Measurements from ENCODE around the gene POLD1.
A peak's percentile ranks its signal among the peaks of the same experiment; 100 is the strongest.

POLD1 gene

GRCh38 chr19:50461066-50461875 lies 77.1 kb downstream of the POLD1 start:
- TF ChIP-seq, protein P1, sequence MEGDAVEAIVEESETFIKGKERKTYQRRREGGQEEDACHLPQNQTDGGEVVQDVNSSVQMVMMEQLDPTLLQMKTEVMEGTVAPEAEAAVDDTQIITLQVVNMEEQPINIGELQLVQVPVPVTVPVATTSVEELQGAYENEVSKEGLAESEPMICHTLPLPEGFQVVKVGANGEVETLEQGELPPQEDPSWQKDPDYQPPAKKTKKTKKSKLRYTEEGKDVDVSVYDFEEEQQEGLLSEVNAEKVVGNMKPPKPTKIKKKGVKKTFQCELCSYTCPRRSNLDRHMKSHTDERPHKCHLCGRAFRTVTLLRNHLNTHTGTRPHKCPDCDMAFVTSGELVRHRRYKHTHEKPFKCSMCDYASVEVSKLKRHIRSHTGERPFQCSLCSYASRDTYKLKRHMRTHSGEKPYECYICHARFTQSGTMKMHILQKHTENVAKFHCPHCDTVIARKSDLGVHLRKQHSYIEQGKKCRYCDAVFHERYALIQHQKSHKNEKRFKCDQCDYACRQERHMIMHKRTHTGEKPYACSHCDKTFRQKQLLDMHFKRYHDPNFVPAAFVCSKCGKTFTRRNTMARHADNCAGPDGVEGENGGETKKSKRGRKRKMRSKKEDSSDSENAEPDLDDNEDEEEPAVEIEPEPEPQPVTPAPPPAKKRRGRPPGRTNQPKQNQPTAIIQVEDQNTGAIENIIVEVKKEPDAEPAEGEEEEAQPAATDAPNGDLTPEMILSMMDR (IDR thresholded peaks at IDR 0.05; ENCODE audit: control extremely low read depth, extremely low read depth, low read depth, missing control alignments), result peak; percentile 81
- CTCF ChIA-PET, result interaction anchor here (0.7 to 4.2 kb wide), 40 partner anchors 9 to 144 kb away, joined by 3 to 37 read pairs (median 5); partner anchors contain the start of genes KCNC3, NR1H2 and SPIB
- peak; percentile 88 for DNase-seq (ENCODE audit: extremely low spot score)
- POLR2A ChIA-PET, result interaction anchor here (0.6 kb wide), 1 partner anchor 92 kb away, joined by 3 read pairs; no protein-coding TSS in a partner anchor

DNA sequence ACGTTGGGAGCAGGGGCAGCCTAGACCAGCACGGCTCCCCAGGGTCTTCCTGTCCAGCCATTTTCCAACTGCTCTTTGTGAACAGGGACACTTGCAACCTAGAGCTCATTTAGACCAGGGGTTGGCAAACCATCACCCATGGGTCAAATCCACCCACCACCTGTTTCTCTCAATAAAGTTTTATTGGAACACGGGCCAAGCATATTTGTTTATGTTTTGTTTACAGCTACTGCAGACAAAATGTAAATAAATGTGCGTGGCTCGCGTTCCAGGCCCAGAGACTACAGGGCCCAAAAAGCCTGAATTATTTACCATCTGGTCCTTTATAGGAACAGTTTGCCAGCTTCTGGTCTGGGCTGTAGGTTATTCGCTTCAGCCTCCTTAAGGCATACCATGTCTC lies 78.8 kb downstream of the POLD1 start:
- CTCF ChIA-PET, result interaction anchor here (0.8 to 4.2 kb wide), 10 partner anchors 9 to 321 kb away, joined by 3 to 37 read pairs (median 5); no protein-coding TSS in a partner anchor
- no peak for DNase-seq (ENCODE audit: extremely low spot score)
- TF ChIP-seq, protein P1 (IDR thresholded peaks at IDR 0.05; ENCODE audit: control extremely low read depth, extremely low read depth, low read depth, missing control alignments), result no peak
- POLR2A ChIA-PET, result interaction anchor here (0.6 kb wide), 1 partner anchor 48 kb away, joined by 8 read pairs; no protein-coding TSS in a partner anchor

DNA sequence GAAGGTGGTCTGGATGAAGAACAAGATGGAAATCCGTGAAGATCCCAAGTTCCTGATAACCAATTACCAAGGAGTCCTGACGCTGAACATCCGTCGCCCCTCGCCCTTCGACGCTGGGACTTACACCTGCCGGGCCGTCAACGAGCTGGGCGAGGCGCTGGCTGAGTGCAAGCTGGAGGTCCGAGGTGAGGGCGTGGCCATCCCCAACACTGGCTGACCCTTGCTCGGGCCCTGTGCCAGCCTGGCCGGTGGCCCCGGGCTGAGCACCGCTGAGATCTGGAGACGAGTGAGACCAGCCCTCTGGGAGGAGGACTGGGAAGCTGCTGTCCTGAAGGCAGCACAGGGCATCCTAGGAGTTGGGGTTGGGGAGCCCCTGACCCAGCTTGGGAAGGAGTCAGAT lies 80.2 kb downstream of the POLD1 start:
- TF ChIP-seq, protein P1 (IDR thresholded peaks at IDR 0.05; ENCODE audit: control extremely low read depth, extremely low read depth, low read depth, missing control alignments), result no peak
- DNase-seq (ENCODE audit: extremely low spot score), result no peak
- ChIA-PET CTCF (interaction anchor here (0.9 to 3.9 kb wide), 3 partner anchors 96 to 107 kb away, joined by 3 to 16 read pairs (median 3); no protein-coding TSS in a partner anchor), POLR2A (no interaction called here)

GRCh38 chr19:50465000-50465399 lies 80.9 kb downstream of the POLD1 start:
- POLR2A ChIA-PET, result no interaction called here
- CTCF ChIA-PET, result interaction anchor here (0.7 to 3.9 kb wide), 3 partner anchors 71 to 96 kb away, joined by 3 to 16 read pairs (median 3); no protein-coding TSS in a partner anchor

GRCh38 chr19:50465986-50466705 lies 82.0 kb downstream of the POLD1 start:
- no peak for DNase-seq (ENCODE audit: extremely low spot score)
- CTCF ChIA-PET, result interaction anchor here (0.8 to 3.9 kb wide), 8 partner anchors 9 to 228 kb away, joined by 3 to 16 read pairs (median 4); no protein-coding TSS in a partner anchor
- TF ChIP-seq, protein P1 (IDR thresholded peaks at IDR 0.05; ENCODE audit: control extremely low read depth, extremely low read depth, low read depth, missing control alignments), result no peak
- POLR2A ChIA-PET, result no interaction called here

More at GRCh38 chr19:50465000-50465399, 80.9 kb downstream of the POLD1 start:
- no peak for DNase-seq (ENCODE audit: extremely low spot score)
- TF ChIP-seq, protein P1 (IDR thresholded peaks at IDR 0.05; ENCODE audit: control extremely low read depth, extremely low read depth, low read depth, missing control alignments), result no peak

GRCh38 chr19:50466706-50467039 lies 82.5 kb downstream of the POLD1 start:
- CTCF ChIA-PET, result interaction anchor here (0.8 to 3.9 kb wide), 6 partner anchors 8 to 229 kb away, joined by 3 to 16 read pairs (median 4); no protein-coding TSS in a partner anchor
- no peak for DNase-seq (ENCODE audit: extremely low spot score)
- POLR2A ChIA-PET, result interaction anchor here (0.6 kb wide), 1 partner anchor 39 kb away, joined by 3 read pairs; no protein-coding TSS in a partner anchor
- TF ChIP-seq, protein P1 (IDR thresholded peaks at IDR 0.05; ENCODE audit: control extremely low read depth, extremely low read depth, low read depth, missing control alignments), result no peak

All from GM10248 (cell line).